ENCODE data around the gene ASF1A. TPM values are rescaled to one million over a fixed set of nuclear protein-coding genes. Genes with fewer than 3 reads are reported as not detected.
A peak's percentile ranks its signal among the peaks of the same experiment; 100 is the strongest.

The ASF1A gene
- total and polyA plus RNA-seq, 11 donors: 9.8 to 28.9 (median 22.1) TPM

DNA sequence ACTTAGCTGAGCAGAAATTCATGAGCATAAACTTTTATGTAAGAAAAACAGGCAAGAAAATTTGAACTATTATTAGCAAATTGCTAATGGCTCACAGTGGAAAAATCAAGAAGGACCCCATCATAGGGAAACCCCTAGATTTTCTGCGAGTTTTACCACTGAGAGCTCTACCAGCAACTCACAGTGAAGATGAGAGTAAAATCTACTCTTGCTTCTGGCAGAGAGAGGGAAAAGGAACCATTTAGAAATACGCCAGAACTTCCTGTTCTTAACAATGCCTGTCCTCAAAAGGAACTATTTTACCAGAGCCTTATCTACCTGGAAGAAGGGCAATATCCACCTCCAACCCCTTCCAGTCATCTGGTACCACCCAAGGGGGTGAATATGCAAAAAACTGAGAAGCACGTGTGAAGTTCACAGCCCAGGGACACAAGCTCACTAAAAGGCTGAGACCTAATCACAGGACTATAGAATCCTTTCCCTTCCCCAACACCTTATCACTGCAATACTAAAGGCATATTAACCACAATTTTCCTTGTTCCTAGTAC lies 34.4 kb upstream of the ASF1A start:
- peaks cover 0 to 2% (median 0%) of the 10 kb centered on the region in 9 donors for H3K36me3 ChIP-seq
- peaks cover 0 to 19% (median 5%) of the 10 kb centered on the region in 12 donors for H3K4me1 ChIP-seq
- no peak overlapping the region for H3K4me3 ChIP-seq
- ATAC-seq (no peak), DNase-seq (no peak)
- peaks cover 0 to 25% (median 0%) of the 10 kb centered on the region in 12 donors for H3K9me3 ChIP-seq
- 58 to 78% (median 66%) methylated on average over 3 of the region's 3 CpGs for WGBS, 4 donors
- no peak overlapping the region for H3K27ac ChIP-seq
- no peak for TF ChIP-seq POLR2A (IDR thresholded peaks at IDR 0.05)
- TF ChIP-seq, protein P1, sequence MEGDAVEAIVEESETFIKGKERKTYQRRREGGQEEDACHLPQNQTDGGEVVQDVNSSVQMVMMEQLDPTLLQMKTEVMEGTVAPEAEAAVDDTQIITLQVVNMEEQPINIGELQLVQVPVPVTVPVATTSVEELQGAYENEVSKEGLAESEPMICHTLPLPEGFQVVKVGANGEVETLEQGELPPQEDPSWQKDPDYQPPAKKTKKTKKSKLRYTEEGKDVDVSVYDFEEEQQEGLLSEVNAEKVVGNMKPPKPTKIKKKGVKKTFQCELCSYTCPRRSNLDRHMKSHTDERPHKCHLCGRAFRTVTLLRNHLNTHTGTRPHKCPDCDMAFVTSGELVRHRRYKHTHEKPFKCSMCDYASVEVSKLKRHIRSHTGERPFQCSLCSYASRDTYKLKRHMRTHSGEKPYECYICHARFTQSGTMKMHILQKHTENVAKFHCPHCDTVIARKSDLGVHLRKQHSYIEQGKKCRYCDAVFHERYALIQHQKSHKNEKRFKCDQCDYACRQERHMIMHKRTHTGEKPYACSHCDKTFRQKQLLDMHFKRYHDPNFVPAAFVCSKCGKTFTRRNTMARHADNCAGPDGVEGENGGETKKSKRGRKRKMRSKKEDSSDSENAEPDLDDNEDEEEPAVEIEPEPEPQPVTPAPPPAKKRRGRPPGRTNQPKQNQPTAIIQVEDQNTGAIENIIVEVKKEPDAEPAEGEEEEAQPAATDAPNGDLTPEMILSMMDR (IDR thresholded peaks at IDR 0.05): no peak
- no peaks in the 10 kb centered on the region for H3K27me3 ChIP-seq
- intact Hi-C loops (cut with DNase I): no loop called here

DNA sequence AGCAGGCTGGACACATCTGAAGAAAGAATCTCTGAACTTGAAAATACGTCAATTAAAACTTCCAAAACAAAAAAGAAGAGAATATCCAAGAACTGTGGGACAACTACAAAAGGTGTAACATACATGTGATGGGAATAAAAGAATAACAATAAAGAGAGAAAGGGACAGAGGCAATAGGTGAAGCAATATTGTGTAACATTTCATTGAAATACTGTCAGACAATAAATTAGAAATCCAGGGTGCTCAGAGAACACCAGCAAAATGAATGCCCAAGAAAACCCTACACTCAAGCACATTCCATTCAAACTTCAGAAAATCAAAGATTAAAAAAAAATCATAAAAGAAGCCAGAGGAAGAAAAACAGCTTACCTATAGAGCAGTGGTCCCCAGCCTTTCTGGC lies 33.6 kb upstream of the ASF1A start:
- ATAC-seq (no peak), DNase-seq (no peak)
- Histone ChIP-seq H3K27me3 (no peaks in the 10 kb centered on the region), H3K27ac (no peak overlapping the region), H3K9me3 (peaks cover 0 to 25% (median 0%) of the 10 kb centered on the region in 12 donors), H3K4me3 (no peak overlapping the region), H3K36me3 (peaks cover 0 to 2% (median 0%) of the 10 kb centered on the region in 9 donors), H3K4me1 (peaks cover 0 to 26% (median 12%) of the 10 kb centered on the region in 12 donors)
- intact Hi-C loops (cut with DNase I): no loop called here
- WGBS, 4 donors: 95 to 100% (median 97%) methylated on average over 1 of the region's 1 CpG
- TF ChIP-seq, protein P1 (IDR thresholded peaks at IDR 0.05): no peak
- TF ChIP-seq POLR2A (IDR thresholded peaks at IDR 0.05): no peak

- peaks cover 0 to 26% (median 12%) of the 10 kb centered on the region in 12 donors for H3K4me1 ChIP-seq
- no peak overlapping the region for H3K4me3 ChIP-seq
- intact Hi-C loops (cut with DNase I): no loop called here
- no peak for TF ChIP-seq POLR2A (IDR thresholded peaks at IDR 0.05)
- TF ChIP-seq, protein P1 (IDR thresholded peaks at IDR 0.05): no peak
- H3K27me3 ChIP-seq: no peaks in the 10 kb centered on the region
- 89 to 96% (median 92%) methylated on average over 8 to 10 of the region's 10 CpGs for WGBS, 4 donors
- no peak overlapping the region for H3K27ac ChIP-seq
- ATAC-seq (peak in 2 of 4 donors; percentile 32 to 41), DNase-seq (peak in 1 of 5 donors; percentile 50)
- H3K36me3 ChIP-seq: peaks cover 0 to 2% (median 0%) of the 10 kb centered on the region in 9 donors
- peaks cover 0 to 25% (median 0%) of the 10 kb centered on the region in 12 donors for H3K9me3 ChIP-seq
Measured at GRCh38 chr6:118860880-118861279, 33.1 kb upstream of the ASF1A start.

- Histone ChIP-seq H3K4me3 (no peak overlapping the region), H3K36me3 (peaks cover 0 to 2% (median 0%) of the 10 kb centered on the region in 9 donors), H3K9me3 (peaks cover 0 to 39% (median 0%) of the 10 kb centered on the region in 12 donors), H3K27ac (no peak overlapping the region), H3K4me1 (peaks cover 0 to 26% (median 12%) of the 10 kb centered on the region in 12 donors), H3K27me3 (no peaks in the 10 kb centered on the region)
- WGBS, 4 donors: 73 to 96% (median 91%) methylated on average over 4 of the region's 4 CpGs
- intact Hi-C loops (cut with DNase I): no loop called here
- DNase-seq: no peak
- no peak for ATAC-seq
- TF ChIP-seq POLR2A (IDR thresholded peaks at IDR 0.05): no peak
- TF ChIP-seq, protein P1 (IDR thresholded peaks at IDR 0.05): no peak
Measured at GRCh38 chr6:118862443-118862842, 31.5 kb upstream of the ASF1A start.

Measured in heart left ventricle (tissue), 16 donors.